ENCODE data around the gene PSMC3IP.

PSMC3IP gene

DNA sequence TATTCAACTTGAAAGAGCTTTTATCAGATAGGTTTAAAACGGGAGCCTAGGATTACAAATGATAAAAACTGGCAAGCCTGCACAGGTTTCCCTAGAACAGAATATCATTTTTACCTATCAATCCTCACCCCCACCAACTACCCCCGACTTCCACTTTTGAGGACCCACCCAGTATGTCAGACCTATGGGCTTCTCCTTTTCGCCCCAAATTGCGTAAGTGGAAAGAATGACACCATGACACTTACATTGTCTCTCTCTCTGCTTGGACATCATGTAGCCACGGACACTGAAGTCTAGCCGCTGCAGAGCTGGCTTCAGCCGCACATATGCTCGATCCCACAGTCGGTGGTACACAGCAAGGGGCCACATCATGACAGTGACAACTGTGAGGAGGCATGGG lies 7.4 kb upstream of the PSMC3IP start:
- no peak for DNase-seq

DNA sequence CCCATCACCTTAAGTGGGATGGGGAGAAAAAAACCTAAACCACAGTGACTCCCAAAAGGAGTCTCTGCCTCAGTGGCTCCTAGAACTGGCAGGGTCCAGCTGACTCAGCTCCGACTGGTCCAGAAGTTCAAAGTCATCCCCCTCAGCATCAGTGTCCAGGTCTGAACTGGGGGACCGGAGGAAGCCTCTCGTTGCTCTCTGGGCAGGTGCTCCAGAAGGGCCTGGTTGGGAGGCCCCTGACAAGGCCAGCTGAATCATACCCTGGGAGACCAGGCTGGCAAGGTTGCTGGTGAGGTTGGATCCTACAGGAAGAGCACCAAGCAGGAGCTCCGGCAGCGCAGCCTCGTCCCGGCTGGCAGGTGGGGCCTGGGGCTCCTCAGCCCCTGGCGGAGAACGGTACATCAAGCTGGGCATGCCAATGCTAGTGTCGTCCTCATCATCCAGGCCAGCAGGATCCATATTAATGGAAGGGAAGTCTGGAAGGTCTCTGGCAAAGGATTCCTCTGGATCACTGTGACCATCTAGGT lies 4.3 kb upstream of the PSMC3IP start:
- DNase-seq: no peak

DNA sequence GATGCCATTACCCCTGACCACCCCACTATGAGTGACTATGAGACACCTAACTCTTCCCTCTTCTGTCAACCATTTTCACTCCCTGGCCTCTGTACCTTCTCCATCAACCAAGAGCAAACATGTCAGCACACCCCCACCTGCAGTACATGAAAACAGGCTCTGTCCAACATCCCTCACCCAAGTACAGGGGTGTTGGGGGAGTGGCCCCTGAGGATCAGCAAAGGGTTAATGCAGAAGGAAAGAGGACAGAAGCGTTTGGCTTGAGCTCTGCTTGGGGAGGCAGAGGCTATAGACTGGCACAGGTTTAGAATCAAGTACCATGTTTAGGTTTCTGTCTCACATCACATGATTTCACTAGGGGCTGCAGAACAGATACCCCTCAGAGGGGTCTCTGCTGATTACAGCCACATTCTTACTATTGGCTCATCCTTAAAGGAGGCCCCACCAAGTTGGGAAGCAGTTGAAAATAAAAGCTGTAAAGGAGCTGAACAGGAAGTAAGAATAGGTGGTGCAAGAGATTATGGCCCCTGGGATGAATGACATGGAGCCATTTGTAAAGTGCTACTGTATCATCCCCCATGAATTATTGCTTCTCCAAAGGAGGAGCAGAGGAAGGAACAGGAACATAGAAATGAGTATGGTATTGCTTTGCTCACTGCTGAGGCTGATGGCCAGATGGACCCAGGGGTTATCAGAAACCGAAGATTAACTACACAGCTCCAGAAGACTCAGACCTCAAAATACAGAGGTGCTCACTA lies 2.4 kb upstream of the PSMC3IP start:
- no peak for DNase-seq

DNA sequence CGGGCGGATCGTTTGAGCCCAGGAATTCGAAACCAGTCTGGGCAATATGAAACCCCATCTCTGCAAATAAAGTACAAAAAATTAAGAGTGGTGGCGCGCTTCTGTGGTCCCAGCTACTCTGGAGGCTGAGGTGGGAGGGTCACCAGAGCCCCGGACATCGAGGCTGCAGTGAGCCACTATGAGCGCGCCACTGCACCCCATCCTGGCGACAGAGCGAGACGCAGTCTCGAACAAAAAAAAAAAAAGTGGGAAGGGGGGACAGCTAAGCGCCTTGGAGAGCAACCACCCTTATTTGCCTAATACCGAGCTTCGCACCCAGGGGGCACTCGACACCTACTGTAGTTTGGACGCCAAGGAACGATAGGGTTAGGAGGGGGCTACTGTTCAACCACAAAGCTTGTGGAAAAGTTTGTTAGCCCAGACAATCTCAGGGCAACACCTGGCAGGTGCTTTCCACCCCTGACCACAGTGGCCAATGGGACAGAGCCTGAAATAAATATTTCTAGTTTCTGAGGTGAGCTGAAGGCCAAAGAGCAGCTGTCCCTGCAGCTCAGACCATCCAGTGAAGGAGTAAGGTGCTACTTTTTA lies 847 bp upstream of the PSMC3IP start:
- DNase-seq: peak; percentile 70

DNA sequence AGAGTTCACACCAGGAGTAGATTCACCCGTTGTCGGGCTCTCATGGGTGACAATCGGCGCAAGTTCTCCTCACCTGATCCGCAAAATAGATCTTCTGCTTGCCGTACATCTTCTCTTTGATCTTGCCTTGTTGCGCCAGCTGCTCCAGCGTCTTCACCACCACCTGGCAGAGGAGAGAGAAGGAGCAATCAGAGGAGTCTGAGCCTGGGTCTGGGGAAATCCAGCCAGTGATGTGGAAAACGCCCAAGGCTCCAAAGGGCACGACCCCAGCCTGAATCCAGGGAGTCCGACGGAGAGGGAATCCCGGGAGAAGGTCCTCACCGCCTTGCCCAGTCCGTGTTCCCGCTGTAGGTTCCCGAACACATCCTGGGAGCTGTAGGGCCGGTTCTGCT lies 393 bp downstream of the PSMC3IP start:
- no peak for DNase-seq

DNA sequence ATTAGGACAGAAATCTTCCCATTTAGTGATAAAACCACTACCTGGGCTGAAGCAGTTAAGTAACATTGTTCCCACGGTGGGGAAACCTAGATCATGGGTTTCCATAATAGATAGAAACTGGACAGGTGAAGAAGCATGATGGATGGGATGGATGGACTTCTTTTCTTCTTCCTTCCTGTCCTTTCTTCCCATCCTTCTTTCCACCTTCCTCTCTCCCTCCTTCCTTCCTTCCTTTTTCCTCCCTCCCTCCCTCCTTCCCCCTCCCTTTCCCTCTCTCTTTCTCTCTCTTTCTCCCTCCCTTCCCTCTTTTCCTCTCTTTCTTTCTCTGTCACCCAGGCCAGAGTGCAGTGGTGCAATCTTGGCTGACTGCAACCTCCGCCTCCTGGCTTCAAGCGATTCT lies 3.1 kb downstream of the PSMC3IP start:
- no peak for DNase-seq

DNA sequence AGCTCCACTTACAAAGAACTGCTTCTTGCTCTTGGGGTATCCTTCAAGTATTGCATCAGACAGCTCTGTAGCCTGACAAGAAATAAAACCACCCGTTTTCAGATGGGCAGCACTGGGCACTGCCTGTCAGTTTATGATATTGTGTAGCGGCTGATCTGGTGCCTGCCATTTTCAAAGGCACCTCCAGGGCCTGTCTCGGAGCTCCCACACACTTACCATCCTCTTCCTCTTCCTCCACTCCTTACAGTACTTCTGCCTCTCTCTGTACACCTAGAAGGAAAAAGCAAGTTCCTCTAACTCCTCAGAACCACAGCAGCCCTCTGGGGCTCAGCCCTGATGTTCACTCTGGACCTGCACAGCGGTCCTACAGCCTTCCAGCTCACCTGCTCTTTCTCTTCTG lies 4.4 kb downstream of the PSMC3IP start:
- no peak for DNase-seq

DNA sequence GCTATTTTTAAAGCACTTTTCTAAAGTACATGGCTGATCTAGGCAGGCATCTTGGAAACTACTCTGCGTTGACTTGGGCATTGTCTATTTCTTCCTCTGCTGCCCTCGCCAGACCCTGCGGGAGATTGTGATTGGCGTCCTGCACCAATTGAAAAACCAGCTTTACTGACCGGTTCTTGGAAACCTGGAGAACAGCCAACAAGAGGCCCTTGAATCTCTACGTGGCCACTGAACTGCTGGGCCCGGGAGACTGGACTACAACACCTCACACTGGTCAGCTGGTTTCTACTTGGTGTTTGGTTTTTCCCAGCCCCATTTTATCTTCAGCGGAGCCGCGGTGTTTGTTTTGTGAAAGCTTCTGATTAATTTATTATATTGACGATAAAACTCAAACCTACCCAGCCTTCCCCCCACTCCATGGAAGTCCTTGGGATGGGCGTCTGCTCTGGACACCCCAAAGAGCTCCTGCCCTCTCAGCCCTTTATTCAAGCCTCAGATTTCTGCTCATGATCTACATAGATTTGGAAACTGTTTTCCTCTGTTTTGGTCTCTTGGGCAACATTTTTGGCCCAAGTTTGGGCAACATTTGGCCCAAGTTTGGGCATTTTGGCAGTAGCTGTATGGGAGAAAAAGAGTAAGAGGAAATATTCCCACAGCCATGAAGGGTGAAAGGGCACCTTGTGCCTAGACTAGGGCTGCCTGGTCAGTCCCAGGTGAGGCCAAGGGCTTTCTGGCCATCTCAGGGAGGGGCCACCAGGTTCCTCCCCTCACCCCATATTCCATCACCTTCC lies 5.9 kb downstream of the PSMC3IP start:
- no peak for DNase-seq

DNA sequence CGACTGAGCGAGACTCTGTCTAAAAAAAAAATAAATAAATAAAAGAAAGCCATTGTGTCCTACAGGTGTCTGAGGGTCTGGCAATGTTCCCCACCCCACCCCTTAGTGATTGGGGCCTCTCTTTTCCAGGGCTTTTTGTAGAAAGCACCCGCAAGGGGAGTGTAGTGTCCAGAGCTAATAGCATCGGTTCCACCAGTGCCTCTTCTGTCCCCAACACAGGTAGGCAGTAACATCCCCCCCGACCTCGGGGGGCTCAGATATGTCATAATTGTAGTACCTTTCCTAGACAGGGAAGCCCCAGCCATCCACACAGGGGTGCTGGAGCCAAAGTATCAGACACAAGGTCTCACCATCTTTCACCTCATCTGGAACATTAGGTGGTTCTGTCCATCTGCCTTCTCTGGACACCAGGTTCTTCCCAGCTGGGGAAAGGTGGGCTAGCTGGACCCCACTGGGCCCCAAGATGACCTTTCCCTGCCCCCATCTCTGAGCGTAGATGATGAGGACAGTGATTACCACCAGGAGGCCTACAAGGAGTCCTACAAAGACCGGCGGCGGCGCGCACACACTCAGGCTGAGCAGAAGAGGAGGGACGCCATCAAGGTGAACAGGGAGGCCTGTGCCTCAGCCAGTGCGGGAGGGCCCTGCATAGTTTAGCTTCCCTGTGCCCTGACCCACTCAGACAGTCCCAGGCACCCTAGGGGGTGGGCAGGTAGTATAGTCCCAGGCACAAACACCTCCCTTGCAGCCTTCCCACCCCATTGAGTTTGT lies 9.0 kb downstream of the PSMC3IP start:
- DNase-seq: no peak

DNA sequence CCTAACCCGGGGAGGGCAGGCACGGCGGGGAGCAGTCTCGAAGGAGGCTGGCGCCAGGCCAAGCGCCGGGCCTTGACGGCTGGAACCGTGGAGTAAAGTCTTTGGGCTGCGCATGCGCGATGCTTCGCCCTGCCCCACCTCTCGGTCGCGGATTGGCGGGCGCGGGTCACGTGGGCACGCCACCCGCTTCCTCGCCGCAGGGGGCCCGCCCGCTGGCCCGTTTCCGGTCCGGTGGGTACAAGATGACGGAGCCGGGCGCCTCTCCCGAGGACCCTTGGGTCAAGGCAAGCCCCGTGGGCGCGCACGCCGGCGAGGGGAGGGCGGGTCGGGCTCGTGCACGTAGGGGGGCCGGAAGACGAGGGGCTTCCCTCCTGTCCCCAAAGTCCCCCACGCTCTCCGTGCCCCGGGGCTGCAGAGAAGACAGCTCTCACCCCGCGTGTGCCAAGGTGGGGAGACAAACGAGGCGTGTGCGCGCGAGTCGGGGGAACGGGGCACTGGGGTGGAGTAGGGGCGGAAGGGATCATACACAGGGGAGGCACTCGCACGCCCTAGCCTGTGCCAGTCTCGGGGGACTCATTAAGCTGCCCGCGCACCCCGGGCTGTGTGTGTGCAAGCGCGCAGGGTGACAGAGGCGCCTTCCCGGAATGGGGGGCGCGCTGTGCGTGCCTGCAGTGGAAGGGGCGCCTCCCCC lies 10.5 kb downstream of the PSMC3IP start, which contains the start of gene MLX:
TSS of gene MLX (plus strand) at position 218 of the 691 bp plus-strand sequence. CDS start at position 243, 25 bp downstream.
- DNase-seq: peak; percentile 78

DNA sequence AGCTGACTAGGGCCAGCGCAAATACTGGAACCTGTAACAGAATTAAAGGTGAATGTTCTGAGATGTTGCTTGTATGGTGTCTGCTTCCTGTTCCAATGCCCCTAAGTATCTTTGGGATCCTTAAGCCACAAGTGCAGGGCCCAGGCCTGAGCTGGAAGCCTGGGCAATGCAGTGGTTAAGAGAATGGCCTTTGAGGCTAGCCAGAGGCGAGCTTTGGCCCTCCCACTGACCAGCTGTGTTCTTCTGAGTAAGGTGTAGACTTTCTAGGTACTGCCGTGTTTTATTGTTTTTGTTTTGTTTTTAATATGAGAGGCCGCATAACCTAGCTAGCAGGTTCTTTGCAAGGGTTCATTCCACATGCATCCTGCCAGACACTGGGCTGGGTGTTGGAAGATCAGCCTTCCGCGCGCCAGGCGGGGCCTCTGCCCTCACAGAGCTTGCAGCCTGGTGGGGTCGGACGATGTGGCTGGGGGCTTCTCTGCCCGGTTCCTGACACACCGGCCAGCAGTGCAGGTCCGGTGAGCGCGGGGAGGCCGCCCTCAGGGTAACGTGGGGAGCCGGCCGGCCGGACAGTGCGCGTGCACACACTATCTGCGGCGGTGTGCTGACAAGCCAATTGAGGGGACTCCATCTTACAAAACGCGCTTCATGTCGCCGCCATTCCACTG lies 11.2 kb downstream of the PSMC3IP start:
- DNase-seq: no peak

DNA sequence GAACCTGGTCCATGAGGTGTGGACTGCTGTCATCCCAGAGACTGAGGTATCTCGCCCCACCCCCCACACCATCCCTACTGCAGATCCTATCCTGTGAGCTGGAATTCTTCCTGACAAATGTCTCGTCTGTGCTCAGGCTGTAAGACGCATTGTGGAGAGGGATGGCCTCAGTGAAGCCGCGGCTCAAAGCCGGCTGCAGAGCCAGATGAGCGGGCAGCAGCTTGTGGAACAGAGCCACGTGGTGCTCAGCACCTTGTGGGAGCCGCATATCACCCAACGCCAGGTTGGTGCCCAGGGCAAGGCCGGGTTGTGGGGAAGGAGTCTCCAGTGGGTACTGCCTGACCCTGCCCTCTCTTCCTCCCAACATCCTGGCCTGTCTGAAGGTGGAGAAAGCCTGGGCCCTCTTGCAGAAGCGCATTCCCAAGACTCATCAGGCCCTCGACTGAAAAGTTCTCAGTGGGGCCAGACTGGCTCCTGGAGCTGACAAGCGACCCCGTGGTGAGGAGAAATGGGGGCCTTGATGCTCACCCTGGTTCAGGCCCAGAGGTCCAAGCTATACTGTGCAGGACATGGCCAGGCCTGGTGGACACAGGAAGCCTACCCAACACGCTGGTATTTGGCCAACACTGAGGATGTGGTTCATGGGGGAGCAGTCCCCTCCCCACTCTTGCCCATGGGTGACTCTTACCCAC lies 11.9 kb downstream of the PSMC3IP start:
- DNase-seq: no peak

DNA sequence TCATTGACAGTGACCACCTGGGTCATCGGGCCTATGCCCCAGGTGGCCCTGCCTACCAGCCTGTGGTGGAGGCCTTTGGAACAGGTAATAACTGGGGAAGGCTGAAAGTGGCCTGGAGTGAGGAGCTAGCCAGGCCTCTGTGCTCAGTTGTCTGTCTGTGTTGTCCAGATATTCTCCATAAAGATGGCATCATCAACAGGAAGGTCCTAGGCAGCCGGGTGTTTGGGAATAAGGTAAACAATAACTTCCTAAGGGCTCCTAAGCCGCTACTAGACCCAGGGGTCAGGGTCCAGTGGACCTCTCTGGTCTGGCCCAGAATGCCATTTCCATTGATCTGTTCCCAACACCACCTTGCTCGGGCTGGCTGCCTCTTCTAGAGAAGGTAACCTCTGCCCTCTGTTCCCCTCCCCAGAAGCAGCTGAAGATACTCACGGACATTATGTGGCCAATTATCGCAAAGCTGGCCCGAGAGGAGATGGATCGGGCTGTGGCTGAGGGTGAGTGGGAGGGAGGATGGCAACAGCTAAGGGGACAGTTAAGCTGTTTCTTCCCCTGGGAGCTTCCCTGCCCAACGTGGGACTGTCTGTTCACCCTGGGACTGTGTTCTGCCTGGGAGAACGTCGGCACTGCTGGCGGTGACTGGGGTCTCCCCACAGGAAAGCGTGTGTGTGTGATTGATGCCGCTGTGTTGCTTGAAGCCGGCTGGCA lies 12.6 kb downstream of the PSMC3IP start:
- DNase-seq: no peak

DNA sequence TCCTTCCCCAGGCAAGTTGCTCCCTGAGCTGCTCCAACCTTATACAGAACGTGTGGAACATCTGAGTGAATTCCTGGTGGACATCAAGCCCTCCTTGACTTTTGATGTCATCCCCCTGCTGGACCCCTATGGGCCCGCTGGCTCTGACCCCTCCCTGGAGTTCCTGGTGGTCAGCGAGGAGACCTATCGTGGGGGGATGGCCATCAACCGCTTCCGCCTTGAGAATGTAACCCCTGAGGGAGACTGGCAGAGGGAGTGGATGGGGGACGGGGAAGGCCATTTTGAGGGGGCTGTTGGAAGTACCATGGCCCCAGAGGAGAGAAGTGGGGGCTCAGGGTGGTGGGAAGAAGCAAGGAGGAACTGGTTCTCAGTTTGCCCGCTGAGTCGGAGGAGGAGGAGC lies 13.6 kb downstream of the PSMC3IP start:
- DNase-seq: no peak

DNA sequence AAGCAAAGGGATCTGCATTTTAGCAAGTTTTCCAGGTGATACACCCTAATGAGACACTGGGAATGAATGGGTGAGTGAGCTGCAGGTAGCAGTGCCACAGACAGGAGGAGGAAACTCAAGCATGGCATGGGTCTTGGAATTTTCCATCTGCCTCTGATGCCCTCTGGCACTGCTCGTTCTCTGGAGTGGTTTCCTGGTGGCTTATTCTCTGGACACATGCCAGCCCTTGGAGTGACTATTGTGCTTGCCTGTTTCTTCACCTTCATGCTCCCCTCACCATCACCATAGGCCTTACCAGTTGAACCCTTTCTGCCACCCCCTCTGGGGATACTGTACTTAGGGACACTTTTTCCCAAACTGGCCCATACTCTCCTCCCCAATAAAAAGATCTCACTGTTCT lies 14.0 kb downstream of the PSMC3IP start:
- DNase-seq: no peak

DNA sequence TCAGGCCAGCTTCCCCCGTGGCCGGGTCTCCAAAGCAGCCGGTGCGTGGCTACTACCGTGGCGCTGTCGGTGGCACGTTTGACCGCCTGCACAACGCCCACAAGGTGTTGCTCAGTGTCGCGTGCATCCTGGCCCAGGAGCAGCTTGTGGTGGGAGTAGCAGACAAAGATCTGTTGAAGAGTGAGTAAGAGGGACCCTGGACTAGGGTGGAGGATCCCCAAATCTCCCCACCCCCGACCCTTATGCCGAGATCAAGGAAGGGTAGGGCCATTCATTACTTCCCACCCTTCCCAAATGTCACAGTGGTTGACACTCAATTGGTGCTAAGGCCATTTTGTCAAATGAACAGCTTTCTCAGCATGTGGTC lies 14.4 kb downstream of the PSMC3IP start:
- no peak for DNase-seq

DNA sequence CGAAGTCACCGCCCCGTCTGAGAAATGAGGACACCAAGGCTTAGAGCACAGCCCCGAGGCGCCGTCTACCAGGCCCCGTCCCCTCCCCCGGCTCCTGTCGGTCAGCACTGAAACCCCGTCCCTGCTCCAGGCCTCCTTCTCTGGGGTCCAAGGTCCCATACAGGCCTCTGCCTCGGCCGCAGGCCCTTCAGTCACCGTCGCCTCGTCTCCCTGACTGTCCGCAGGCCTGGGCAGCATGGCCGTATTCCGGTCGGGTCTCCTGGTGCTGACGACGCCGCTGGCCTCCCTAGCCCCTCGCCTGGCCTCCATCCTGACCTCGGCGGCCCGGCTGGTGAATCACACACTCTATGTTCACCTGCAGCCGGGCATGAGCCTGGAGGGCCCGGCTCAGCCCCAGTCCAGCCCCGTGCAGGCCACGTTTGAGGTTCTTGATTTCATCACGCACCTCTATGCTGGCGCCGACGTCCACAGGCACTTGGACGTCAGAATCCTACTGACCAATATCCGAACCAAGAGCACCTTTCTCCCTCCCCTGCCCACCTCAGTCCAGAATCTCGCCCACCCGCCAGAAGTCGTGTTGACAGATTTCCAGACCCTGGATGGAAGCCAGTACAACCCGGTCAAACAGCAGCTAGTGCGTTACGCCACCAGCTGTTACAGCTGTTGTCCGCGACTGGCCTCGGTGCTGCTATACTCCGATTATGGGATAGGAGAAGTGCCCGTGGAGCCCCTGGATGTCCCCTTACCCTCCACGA lies 15.0 kb downstream of the PSMC3IP start:
- no peak for DNase-seq

DNA sequence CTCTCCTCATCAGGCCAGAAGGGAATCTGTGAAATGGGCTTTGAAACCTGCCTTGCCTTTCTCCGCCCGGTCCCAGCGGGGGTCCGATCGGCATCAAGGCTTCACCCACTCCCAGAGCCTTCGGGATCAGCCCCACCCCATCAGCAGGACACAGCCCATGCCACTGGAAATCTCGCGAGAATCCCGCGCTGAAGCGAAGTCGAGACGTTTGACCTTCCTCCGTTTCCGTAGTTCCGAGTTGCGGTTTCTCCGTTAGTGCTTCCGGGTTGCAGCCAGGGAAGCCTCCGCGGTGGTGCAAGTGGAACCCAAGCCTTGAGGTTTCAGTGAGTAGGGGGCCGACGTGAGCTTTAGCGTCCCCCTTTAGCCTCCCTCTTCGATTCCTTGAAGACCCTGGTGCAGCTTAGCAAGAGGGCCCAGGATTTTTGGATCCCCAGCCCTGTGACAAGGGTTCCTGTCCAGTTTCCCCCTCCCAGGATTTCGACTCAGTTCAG lies 15.6 kb downstream of the PSMC3IP start, which contains the start of gene COASY:
TSS of gene COASY (plus strand) at position 252 of the 491 bp plus-strand sequence. CDS start 475 bp downstream, outside the sequence.
- DNase-seq: peak; percentile 90

DNA sequence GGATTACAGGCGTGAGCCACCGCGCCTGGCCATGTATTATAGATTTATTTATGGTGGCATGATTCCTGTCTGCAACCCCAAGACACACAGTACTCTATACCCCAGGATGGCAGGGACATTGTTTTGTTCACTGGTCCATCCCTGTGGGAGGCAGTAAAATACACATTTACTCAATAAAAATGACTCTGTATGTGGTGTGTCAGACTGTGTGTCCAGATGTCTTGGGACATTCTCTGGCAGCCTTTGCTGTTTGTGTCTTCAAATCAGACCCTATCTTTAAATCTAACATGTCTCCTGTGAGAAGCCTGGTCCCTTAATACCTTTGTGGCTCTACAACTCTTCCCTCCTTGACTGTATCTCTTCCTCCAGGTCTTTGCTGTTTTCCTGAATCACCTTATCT lies 17.3 kb downstream of the PSMC3IP start:
- no peak for DNase-seq

Data from activated T-cell treated with anti-CD3 and anti-CD28 coated beads for 4 hours (primary cell).